BLaER1 treated with 17β-estradiol and CSF1 and Interleukin-3, amounts not matched to agents 10 nM and 100 nM (cell line): Measurements from ENCODE around the gene LNPK.
A peak's percentile ranks its signal among the peaks of the same experiment; 100 is the strongest.

Experiments used
- H3K27ac ChIP-seq, 11 experiments: shearing (Covaris generic); formaldehyde crosslinking; 2 replicates each; pipeline ENCODE4 v1.8.1; 2022
- H3K27me3 ChIP-seq, 11 experiments: shearing (Covaris generic); formaldehyde crosslinking; 2 replicates each; pipeline ENCODE4 v1.8.1; 2022
- H3K36me3 ChIP-seq, 11 experiments: shearing (Covaris generic); formaldehyde crosslinking; 2 replicates each; pipeline ENCODE4 v1.8.1; 2022
- H3K4me1 ChIP-seq, 10 experiments: shearing (Covaris generic); formaldehyde crosslinking; 2 replicates each; pipeline ENCODE4 v1.8.1; 2022
- H3K4me2 ChIP-seq, 11 experiments: shearing (Covaris generic); formaldehyde crosslinking; 2 replicates each; pipeline ENCODE4 v1.8.1; 2022
- H3K4me3 ChIP-seq, 10 experiments: shearing (Covaris generic); formaldehyde crosslinking; 2 replicates each; pipeline ENCODE4 v1.8.1; 2022
- H3K9ac ChIP-seq, 11 experiments: shearing (Covaris generic); formaldehyde crosslinking; 2 replicates each; pipeline ENCODE4 v1.8.1; 2022
- H3K9me3 ChIP-seq, 11 experiments: shearing (Covaris generic); formaldehyde crosslinking; replicated peaks in 1 of 11; 2 replicates each; pipeline ENCODE4 v1.8.1; 2022
- H4K20me1 ChIP-seq, 11 experiments: shearing (Covaris generic); formaldehyde crosslinking; 2 replicates each; pipeline ENCODE4 v1.8.1; 2022
- Cebpa-rat ChIP-seq, 11 experiments: shearing (Covaris generic); IDR thresholded peaks; 2 replicates each; pipeline ENCODE4 v1.8.1; 2022

Gene LNPK

DNA sequence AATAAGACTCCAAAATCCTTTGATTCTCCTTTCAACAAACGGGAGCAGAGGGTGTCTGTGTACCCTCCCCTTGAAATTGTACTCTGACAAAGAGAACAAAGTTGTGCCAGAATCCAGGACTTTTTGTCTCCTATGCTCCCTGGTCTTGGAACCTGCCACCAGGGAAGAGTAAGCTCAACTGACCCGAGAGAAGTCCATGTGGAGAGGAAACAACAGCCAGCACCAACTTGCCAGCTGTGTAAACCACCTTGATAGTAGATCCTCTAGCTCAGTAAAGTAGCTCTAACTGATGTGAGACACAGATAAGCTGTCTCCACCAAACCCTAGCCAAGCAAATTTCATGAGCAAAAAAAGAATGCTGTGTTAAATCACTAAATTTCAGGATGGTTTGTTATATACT is 46.9 kb downstream of the LNPK start:
- Histone ChIP-seq H3K4me3 (no peak overlapping the region), H4K20me1 (no peaks in the 10 kb centered on the region), H3K9me3 (peaks cover 0 to 9% (median 0%) of the 10 kb centered on the region in 11 experiments; a peak in 3 of 22 replicates), H3K4me1 (no peaks in the 10 kb centered on the region), H3K4me2 (no peak overlapping the region), H3K36me3 (peaks cover 33 to 73% (median 55%) of the 10 kb centered on the region in 11 experiments), H3K27me3 (no peaks in the 10 kb centered on the region), H3K27ac (no peak overlapping the region), H3K9ac (no peak overlapping the region)
- TF ChIP-seq Cebpa-rat (IDR thresholded peaks at IDR 0.05): no peak

DNA sequence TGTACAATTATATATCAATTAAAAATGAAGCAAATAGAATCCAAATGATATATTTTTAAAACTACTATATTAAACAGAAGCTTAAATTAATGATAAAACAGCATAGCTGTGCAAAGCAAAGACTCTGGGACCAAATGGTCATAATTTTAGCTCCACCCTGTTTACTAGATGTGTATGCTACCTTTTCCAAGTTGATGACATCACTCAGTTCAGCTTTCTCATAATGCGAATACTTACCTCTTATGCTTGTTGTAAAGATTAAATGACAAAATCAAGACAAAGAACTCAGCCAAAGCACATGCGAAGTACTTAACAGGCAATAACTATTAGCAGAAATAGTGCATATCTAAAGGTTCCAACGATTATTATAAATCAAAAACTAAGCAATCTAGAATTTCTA is 51.6 kb downstream of the LNPK start:
- peaks cover 11 to 48% (median 29%) of the 10 kb centered on the region in 11 experiments; a peak in 20 of 22 replicates for H3K36me3 ChIP-seq
- no peak for TF ChIP-seq Cebpa-rat (IDR thresholded peaks at IDR 0.05)
- H3K27me3 ChIP-seq: no peaks in the 10 kb centered on the region
- H3K27ac ChIP-seq: no peak overlapping the region
- H3K9ac ChIP-seq: no peak overlapping the region
- no peak overlapping the region for H3K4me3 ChIP-seq
- H3K9me3 ChIP-seq: no peaks in the 10 kb centered on the region
- no peaks in the 10 kb centered on the region for H3K4me1 ChIP-seq
- no peak overlapping the region for H3K4me2 ChIP-seq
- no peaks in the 10 kb centered on the region for H4K20me1 ChIP-seq

DNA sequence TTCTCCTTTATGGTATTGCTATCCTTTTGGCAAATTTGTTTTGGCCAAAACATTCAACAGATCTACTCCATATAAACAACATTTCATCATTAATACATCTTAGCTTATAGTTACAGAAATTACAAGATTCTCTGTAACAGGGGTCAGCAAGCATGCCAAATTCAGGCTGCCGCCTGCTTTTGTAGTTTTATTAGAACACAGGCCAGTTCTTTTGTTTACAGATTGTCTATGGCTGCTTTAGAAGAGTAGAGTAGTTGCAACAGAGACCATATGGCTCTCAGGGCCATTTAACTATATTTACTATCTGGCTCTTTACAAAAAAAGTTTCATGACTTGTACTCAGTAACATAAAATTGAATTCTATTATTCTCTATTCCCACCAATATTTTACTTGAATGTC is 53.9 kb downstream of the LNPK start:
- no peaks in the 10 kb centered on the region for H3K9me3 ChIP-seq
- no peaks in the 10 kb centered on the region for H4K20me1 ChIP-seq
- peaks cover 12 to 43% (median 27%) of the 10 kb centered on the region in 11 experiments; a peak in 19 of 22 replicates for H3K36me3 ChIP-seq
- no peak overlapping the region for H3K27ac ChIP-seq
- H3K9ac ChIP-seq: no peak overlapping the region
- no peak overlapping the region for H3K4me3 ChIP-seq
- no peak for TF ChIP-seq Cebpa-rat (IDR thresholded peaks at IDR 0.05)
- no peaks in the 10 kb centered on the region for H3K27me3 ChIP-seq
- H3K4me2 ChIP-seq: no peak overlapping the region
- H3K4me1 ChIP-seq: no peaks in the 10 kb centered on the region

DNA sequence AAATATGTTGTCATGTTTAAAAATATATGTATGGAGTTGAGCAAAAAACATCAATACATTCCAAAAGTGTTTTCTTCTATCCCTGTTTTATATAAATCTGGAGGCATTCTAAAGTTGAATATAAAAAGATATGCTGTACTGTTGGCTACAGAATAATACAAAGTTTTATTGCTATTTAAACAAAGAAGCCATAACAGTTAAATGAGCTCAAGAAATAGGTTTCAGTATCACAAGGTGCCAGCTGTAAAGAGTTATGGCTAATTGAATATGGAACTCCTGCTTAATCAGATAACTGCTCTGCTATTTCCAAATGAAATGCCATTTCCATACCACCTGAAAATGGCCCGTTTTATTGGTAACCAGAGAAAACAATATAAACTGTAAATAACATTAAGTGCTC is 55.0 kb downstream of the LNPK start:
- Histone ChIP-seq H3K4me2 (no peak overlapping the region), H3K4me3 (no peak overlapping the region), H3K4me1 (no peaks in the 10 kb centered on the region), H3K9me3 (peaks cover 0 to 7% (median 2%) of the 10 kb centered on the region in 11 experiments; a peak in 10 of 22 replicates), H3K27ac (no peak overlapping the region), H3K36me3 (peaks cover 12 to 41% (median 31%) of the 10 kb centered on the region in 11 experiments; a peak in 20 of 22 replicates), H3K27me3 (no peaks in the 10 kb centered on the region), H3K9ac (no peak overlapping the region), H4K20me1 (no peaks in the 10 kb centered on the region)
- no peak for TF ChIP-seq Cebpa-rat (IDR thresholded peaks at IDR 0.05)

DNA sequence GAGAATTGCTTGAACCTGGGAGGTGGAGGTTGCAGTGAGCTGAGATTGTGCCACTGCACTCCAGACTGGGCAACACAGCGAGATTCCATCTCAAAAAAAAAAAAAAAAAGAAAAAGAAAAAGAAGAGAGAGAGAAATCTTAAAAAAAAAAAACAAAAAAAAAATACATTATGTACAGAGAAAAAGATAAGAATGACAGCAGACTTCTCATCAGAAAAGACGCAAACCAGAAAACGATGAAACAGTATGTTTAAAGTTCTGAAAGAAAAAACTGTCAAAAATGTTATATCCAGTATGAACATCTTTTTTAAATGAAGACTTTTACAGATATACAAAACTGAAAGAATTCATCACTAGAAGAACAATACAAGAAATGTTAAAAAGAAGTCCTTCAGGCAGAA is 60.4 kb downstream of the LNPK start:
- Histone ChIP-seq H3K36me3 (peaks cover 12 to 77% (median 46%) of the 10 kb centered on the region in 11 experiments; a peak in 21 of 22 replicates), H4K20me1 (no peaks in the 10 kb centered on the region), H3K27ac (no peak overlapping the region), H3K27me3 (no peaks in the 10 kb centered on the region), H3K4me3 (no peak overlapping the region), H3K4me1 (no peaks in the 10 kb centered on the region), H3K4me2 (no peak overlapping the region), H3K9me3 (peaks cover 0 to 12% (median 6%) of the 10 kb centered on the region in 11 experiments; a peak in 10 of 22 replicates), H3K9ac (no peak overlapping the region)
- TF ChIP-seq Cebpa-rat (IDR thresholded peaks at IDR 0.05): no peak

DNA sequence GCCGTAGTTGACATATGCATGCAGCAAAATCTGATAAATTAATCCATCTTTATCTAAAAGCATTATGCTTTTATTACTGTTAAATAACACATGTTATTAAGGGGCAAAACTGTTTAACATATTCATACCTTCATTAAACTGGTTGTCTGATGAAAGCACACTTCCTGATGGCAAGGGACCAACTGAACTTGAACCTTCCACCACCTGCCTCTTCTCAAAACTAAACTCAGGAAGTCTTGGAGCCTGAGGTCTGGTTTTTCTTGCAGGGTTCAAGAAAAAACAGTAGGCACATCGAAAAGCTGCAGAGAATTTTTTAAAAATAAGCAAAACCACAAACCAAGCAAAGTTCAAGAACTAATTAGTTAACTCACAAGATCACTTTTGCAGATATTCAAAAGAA is 64.9 kb downstream of the LNPK start:
- Histone ChIP-seq H3K9me3 (peaks cover 0 to 9% (median 5%) of the 10 kb centered on the region in 11 experiments; a peak in 10 of 22 replicates), H3K27me3 (no peaks in the 10 kb centered on the region), H3K4me1 (no peaks in the 10 kb centered on the region), H3K9ac (no peak overlapping the region), H3K36me3 (peaks cover 13 to 99% (median 54%) of the 10 kb centered on the region in 11 experiments), H4K20me1 (no peaks in the 10 kb centered on the region), H3K4me3 (no peak overlapping the region), H3K4me2 (no peak overlapping the region), H3K27ac (no peak overlapping the region)
- no peak for TF ChIP-seq Cebpa-rat (IDR thresholded peaks at IDR 0.05)

DNA sequence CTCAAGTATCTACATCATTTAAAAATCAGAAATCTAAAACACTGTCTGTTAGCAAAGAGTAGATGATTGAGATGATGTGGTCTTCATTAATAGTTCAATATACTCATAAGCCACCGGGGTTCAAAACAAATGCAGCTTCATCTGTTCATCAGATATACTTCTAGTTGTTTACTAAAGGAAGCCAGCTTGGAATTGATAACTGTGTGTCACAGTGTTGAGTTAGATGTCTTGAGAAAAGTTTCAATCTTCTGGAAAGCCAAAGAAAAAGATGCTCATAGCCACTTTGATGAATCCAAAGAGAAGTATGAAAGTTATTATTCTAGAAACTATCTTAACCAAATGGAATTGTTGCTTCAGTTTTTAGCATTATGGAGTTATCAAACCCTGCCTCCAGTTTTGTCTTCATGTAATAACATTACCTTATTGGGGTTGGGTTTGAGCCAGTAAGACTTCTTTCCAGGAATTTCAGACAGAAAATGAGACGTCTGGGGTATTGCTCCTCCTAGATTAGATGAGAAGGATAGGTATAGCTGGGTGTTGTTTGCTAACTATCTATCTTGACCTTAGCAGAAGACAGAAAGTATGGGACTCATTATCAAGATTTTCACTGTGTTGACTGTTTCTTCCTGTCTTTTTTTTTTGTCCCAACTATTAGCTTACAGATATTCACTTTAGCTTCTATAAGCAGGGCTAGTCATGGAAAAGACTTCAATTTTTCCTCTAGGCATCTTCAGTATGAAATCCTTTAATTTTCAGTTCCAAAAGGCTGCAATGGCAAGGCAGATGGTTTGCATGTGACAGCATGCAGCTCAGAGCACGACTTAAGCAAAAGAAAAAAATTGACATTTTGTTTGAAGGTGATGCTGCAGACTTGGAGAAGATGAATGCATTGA is 66.5 kb downstream of the LNPK start:
- no peak overlapping the region for H3K4me3 ChIP-seq
- peaks cover 13 to 83% (median 47%) of the 10 kb centered on the region in 11 experiments for H3K36me3 ChIP-seq
- no peaks in the 10 kb centered on the region for H4K20me1 ChIP-seq
- no peak overlapping the region for H3K9ac ChIP-seq
- H3K4me2 ChIP-seq: no peak overlapping the region
- no peaks in the 10 kb centered on the region for H3K27me3 ChIP-seq
- peaks cover 0 to 5% (median 0%) of the 10 kb centered on the region in 10 experiments; a peak in 1 of 20 replicates for H3K4me1 ChIP-seq
- TF ChIP-seq Cebpa-rat (IDR thresholded peaks at IDR 0.05): no peak
- H3K27ac ChIP-seq: no peak overlapping the region
- H3K9me3 ChIP-seq: no peaks in the 10 kb centered on the region

DNA sequence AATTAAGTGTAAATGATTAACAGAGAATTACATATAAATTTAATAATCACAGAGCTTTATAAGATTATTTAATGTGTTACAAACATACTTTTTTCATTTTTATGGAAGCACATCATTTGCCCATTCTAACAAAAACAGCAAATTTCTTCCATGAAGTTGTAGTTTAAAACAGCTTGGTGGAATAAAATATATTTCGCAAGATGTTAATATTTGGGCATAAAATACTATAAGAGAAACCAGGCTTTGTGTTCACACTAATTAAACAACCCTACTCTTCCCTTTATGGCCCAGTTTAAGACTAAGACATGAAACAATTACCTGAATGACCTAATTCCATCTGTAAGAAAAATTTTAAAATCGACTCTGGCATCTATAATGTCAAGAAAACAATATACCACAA is 69.4 kb downstream of the LNPK start:
- H3K4me3 ChIP-seq: no peak overlapping the region
- no peak overlapping the region for H3K27ac ChIP-seq
- peaks cover 8 to 71% (median 38%) of the 10 kb centered on the region in 11 experiments for H3K36me3 ChIP-seq
- no peaks in the 10 kb centered on the region for H3K9me3 ChIP-seq
- H3K4me1 ChIP-seq: peaks cover 0 to 14% (median 0%) of the 10 kb centered on the region in 10 experiments; a peak in 4 of 20 replicates
- H4K20me1 ChIP-seq: no peaks in the 10 kb centered on the region
- H3K27me3 ChIP-seq: no peaks in the 10 kb centered on the region
- 0 out of 22 replicates have a peak, but pooled peaks of 1 of the 11 experiments have one; percentile 20 for TF ChIP-seq Cebpa-rat (IDR thresholded peaks at IDR 0.05)
- no peak overlapping the region for H3K4me2 ChIP-seq
- no peak overlapping the region for H3K9ac ChIP-seq

DNA sequence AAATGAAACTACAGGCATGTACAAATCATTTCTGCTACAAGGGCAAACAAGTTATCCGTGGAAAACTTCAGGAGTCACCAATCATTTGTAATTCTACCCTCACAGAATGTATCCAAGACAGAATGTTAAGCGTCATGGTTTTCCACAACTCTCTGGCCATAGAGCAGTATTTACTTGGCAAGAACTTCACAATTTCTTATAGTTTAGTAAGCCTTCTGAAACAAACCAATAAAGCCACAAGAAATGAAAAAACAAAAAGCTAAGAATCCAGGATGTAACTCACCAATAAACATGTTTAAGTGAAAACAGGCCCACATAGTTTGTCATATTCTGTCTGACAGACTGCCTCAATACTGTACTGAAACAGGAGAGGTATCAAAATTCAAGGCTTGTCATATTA is 70.3 kb downstream of the LNPK start:
- Histone ChIP-seq H3K9ac (no peak overlapping the region), H3K4me1 (peaks cover 0 to 14% (median 0%) of the 10 kb centered on the region in 10 experiments; a peak in 4 of 20 replicates), H4K20me1 (no peaks in the 10 kb centered on the region), H3K4me2 (no peak overlapping the region), H3K4me3 (no peak overlapping the region), H3K36me3 (peaks cover 7 to 63% (median 34%) of the 10 kb centered on the region in 11 experiments), H3K27ac (no peak overlapping the region), H3K27me3 (no peaks in the 10 kb centered on the region), H3K9me3 (no peaks in the 10 kb centered on the region)
- TF ChIP-seq Cebpa-rat (IDR thresholded peaks at IDR 0.05): no peak
